SK-MEL-5 (cell line): Measurements from ENCODE around the gene SYNDIG1. TPM values are rescaled to one million over a fixed set of nuclear protein-coding genes. Genes with fewer than 3 reads are reported as not detected.
"Not testable (repeated sequence)": the region's sequence is repeated elsewhere in the genome, so short reads cannot be mapped to it uniquely, and the experiment has no call there.

Experiments
- DNase-seq: peaks from one replicate; pipeline ENCODE4 v3.0.0-alpha.2; 2016; ENCODE audit warnings: low read depth, low spot score
- in situ Hi-C: cut with HindIII; loops from 2 replicates; pipeline ENCODE4 v1.10.0; 2016; ENCODE audit warnings: low sequenced_read_pairs, high pct_unique_total_duplicates, low pct_unique_long_range_greater_than_20kb
- total RNA-seq: library from RNA; depleted of rRNA; stranded (reverse); fragments of >200 nt; shearing (Covaris generic); gene quantifications from 2 replicates; pipeline ENCODE4 v1.2.3, GENCODE V29; 2014

Gene SYNDIG1
- total RNA-seq, 1 experiment from 2014 or later, result not detected

DNA sequence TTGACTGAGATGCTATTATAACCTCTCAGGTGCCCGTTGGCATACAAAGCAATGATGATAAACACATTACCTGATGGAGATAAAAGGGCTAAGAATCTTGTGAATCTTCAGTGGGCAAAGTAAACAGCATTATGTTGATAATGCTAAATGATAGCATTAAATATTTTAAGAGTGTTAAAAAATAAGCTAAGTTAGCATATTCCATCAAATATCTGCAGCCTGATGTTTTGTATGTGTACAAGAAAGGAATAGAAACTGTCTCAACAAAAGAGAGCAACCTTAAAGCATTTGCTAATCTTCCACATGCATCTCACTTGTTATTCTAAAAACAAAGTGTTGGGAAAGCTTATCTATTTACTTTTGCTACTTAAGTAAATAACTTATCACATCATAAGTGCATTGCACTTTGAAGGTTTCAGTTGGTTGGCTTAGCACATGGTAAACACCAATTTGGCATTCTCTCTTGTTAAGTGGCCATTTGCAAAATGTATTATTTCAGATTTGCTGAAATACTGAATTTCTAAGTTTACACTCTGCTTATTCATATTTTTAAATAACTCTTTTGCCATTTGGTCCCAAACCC, 151.6 kb downstream of the SYNDIG1 start:
- DNase-seq, result no peak
- in situ Hi-C loops, result no loop called here

DNA sequence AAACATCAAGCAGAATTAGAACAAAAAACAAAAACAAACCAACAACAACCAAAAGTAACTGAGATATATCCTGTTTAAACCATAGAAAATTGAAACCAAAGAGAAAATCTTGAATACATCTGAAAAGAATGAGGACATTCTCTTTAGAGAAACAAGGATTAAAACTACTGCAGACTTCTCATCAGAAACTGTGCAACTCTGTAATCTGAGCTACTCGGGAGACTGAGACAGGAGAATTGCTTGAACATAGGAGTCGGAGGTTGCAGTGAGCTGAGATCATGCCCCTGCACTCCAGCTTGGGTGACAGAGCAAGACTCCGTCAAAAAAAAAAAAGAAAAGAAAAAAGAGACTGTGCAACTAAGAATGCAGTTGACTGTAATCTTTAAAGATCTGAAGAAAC, 153.4 kb downstream of the SYNDIG1 start:
- no peak for DNase-seq
- in situ Hi-C loops, result no loop called here

- in situ Hi-C loops, DNase-seq: not testable (repeated sequence)
Observed at GRCh38 chr20:24626141-24626540, 156.7 kb downstream of the SYNDIG1 start.

DNA sequence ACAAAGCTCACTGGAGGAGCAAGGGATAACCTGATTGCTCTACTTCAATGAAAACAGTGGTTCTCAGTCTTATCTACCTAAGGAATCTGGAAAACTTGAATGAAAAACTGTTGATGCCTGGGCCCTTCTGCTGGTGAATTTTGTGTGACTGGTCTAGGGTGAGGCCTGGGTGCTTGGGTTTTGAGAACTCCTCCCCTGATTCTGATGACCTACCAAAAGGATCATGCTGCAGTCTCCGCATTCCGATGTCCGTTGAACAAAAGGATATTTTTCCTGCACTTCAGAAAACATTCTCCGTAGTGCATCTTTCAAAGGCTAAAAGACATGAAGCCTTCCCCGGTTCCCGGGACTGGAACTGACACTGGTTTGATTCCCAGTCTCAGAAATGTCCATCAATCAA, 157.9 kb downstream of the SYNDIG1 start:
- in situ Hi-C loops, result no loop called here
- no peak for DNase-seq

DNA sequence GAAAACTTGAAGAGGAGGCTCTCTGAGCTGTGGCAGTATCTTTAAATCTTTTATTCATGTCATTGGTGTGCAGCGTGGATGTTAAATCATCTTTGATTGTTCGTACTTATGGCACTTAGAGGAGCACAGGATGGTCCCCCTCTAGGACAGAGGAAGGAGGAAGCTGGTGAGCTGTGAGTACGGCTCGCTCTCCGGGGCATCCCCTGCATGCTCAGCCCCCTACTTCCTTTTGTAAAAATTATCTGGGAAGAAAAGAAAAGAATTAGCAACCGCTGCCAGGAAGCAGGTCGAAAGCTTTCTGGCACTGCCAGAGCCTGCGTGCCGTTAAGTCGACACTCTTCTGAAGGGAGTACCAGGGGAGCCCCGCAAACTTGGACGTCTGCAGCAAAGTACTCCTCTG, 158.5 kb downstream of the SYNDIG1 start:
- in situ Hi-C loops, result no loop called here
- DNase-seq, result no peak

GRCh38 chr20:24628985-24629384, 159.6 kb downstream of the SYNDIG1 start:
- no peak for DNase-seq
- in situ Hi-C loops, result no loop called here

GRCh38 chr20:24629668-24630067, 160.2 kb downstream of the SYNDIG1 start:
- in situ Hi-C loops, result no loop called here
- DNase-seq, result no peak

- no peak for DNase-seq
- in situ Hi-C loops, result no loop called here
Observed at GRCh38 chr20:24630486-24631172, 161.2 kb downstream of the SYNDIG1 start.

DNA sequence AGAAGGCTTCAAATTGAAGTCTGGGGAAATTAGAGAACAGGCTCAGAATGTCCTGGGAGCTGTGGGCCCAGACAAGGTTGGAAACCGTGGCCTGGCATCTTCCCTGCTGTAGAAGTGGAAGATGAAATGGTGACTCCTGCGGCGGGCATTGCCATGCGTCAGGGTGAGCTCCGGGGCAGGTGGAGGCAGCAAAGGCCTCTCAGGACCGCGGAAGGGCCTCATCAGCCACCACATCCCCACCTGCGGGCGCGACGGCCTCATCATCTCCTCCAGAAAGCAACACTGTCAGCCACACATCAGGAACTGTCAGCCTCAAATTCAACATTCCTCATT, 161.7 kb downstream of the SYNDIG1 start:
- in situ Hi-C loops, result no loop called here
- DNase-seq, result no peak

GRCh38 chr20:24632581-24632980, 163.2 kb downstream of the SYNDIG1 start:
- no peak for DNase-seq
- in situ Hi-C loops, result no loop called here

GRCh38 chr20:24633026-24633425, 163.6 kb downstream of the SYNDIG1 start:
- in situ Hi-C loops, result no loop called here
- DNase-seq, result peak; percentile 14

- DNase-seq, result no peak
- in situ Hi-C loops, result no loop called here
Observed at GRCh38 chr20:24633521-24633920, 164.1 kb downstream of the SYNDIG1 start.

GRCh38 chr20:24634855-24635254, 165.4 kb downstream of the SYNDIG1 start:
- in situ Hi-C loops, result no loop called here
- DNase-seq, result peak; percentile 32

GRCh38 chr20:24636626-24637025, 167.2 kb downstream of the SYNDIG1 start:
- no peak for DNase-seq
- in situ Hi-C loops, result no loop called here

DNA sequence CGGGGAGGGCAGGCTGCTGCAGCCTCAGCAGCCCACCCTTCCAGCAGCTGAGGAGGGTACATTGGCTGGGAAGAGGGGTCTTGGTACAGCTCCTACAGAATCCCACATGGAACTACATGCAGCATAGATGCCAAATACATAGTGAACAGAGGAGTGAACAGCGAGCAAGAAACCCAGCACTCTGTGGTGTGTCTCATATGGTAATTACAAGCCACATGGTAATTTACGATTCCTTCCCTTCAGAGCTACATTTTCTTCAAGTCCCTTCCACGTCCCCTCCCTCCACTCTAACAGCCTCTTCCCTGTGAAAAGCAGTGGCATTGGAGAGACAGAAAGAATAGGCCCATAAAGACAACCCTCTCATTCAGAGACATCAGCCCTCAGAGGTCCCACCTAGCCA, 167.7 kb downstream of the SYNDIG1 start:
- no peak for DNase-seq
- in situ Hi-C loops, result no loop called here

GRCh38 chr20:24637941-24638340, 168.5 kb downstream of the SYNDIG1 start:
- in situ Hi-C loops, result no loop called here

GRCh38 chr20:24638591-24639548, 169.4 kb downstream of the SYNDIG1 start:
- in situ Hi-C loops, result no loop called here
- DNase-seq, result no peak

More at GRCh38 chr20:24637941-24638340, 168.5 kb downstream of the SYNDIG1 start:
- no peak for DNase-seq

GRCh38 chr20:24640276-24640675, 170.8 kb downstream of the SYNDIG1 start:
- in situ Hi-C loops, result no loop called here
- no peak for DNase-seq
